ENCODE data around the gene FOXO6.

FOXO6 gene

DNA sequence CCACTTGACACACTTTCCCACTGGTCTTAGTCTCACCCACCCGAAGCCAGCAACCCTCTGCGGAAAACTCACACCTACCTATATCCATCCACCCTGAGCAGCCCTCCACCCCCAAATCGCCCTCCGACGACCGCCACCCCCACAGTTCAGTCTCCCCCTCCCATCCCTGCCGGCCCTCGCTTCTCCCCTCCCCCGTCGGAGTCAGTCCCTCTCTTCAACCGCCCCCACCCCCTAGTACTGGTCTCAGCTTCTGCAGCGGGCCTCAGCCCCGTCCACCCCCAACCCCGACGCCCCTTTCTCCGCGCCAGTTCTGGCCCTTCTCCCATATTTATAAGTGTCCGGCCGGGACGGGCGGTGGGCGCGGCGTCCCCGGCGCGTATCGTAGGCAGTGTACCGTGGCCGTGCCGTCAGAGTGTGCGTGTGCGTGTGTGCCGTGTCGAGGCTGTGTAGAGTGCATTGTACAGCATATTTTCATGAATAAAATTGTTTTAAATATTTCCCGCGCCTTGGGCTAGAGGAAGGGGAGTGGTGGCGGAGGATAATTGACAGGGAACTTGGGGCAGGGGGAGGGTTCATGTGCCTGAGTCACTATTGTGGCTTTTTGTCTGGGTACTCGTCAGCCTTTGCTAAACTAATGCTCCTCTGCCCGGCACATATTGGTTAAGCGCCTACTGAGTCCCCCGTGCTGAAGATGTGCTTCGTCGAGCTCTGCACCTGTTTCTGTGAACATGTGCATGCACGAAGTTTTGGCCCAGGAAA is 22.0 kb downstream of the FOXO6 start:
- peak in 1 of 3 experiments; percentile 33 for DNase-seq (ENCODE audit: low read depth in 3 of 3)

DNA sequence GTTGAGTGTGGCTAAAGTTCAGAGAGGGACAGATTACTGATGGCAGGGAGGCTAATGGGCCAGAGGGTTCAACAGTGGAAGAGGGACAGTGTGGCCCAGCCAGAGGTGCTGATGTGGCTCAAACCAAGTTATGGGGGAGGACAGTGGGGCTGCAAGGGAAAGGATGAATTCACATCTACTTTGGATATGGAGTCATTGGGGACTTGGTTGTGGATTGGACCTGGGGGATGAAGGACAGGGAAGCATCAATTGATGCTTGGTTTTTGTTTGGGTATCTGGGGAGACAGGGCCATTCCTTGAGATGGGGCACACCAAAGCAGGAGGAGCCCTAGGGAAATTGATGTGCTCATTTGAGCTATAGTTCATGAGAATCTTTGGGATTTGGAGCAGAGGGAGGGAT is 23.3 kb downstream of the FOXO6 start:
- DNase-seq (ENCODE audit: low read depth in 3 of 3) = no peak

DNA sequence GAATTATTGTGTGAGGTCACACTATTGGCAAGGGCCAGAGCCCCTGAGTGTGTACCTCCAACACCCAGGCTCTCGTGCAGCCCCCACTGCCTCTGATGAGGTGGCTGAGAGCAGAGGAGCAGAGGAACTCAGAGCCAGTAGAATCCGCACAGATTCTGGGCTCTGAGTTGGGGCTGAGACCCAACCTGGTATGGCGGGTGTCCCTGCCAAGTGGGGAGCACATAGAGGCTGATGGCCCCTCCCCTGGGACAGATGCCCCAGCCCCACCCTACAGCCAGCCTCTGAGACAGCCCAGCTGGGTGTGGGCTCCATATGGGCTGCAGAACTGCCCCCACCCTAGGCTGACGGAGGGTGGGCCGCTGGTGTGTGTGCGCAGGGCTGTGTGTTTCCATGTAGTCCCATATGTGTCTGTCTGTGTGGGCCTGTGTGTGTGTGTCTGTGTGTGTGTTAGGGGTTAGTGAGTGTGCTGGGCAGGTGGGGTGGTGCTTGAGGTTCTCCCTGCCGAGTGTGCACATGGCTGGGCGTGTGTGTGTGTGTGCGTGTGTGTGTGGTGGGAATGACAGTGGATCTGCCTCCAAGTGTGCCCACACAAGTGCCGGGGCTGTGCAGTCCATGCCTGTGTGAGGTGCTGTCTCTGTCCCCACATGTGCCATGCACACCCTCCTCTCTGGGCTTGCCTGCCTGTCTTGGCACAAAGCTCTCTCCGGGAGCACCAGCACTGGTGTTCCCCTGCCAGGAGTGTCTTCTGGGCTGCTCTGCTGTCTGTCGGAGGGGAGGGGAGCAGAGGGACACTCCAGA is 24.4 kb downstream of the FOXO6 start:
- no peak for DNase-seq (ENCODE audit: low read depth in 3 of 3)

DNA sequence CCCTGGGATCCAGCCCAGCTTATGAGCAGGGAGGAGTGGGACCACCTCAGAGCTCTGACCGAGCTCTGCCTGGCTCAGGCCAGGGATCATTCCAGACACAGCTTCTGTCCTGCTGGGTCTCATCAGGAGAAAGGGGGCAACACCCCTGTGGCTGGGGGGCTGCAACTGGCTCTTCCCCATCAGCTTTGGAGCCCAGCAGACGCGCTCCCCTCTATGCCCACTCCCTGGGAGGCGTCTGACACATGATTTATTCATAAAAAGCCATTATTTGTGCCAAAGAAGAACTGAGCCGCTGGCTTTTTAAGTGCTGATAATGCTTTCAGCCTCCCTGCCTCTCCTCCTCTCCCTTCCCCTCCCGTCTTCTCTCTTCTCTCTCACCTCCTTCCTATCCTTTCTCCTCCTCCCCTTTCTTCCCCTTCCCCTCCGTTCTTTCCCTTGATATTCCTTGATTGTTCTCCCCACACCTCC is 25.0 kb downstream of the FOXO6 start:
- DNase-seq (ENCODE audit: low read depth in 3 of 3) = no peak

DNA sequence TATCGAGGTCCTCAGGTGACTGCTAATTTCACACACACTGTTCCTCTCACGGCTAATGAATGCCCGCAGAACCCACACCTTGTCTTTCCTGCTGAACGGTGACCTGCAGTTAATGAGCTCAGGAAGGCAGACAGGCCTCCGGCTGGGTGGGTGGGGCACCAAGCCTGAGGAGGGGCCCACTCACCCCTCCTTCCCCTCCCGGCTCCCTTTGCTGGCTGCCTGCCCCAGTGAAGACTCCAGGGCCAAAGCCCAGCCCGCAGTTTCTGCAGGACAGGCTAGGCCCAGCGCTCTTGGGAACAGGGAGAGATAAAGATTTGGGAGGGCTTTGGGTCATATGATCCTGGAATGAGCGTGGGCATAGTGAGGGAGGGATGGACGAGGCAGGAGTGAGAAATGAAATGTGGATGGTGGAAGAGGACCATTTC is 26.4 kb downstream of the FOXO6 start:
- DNase-seq (ENCODE audit: low read depth in 3 of 3) = no peak

DNA sequence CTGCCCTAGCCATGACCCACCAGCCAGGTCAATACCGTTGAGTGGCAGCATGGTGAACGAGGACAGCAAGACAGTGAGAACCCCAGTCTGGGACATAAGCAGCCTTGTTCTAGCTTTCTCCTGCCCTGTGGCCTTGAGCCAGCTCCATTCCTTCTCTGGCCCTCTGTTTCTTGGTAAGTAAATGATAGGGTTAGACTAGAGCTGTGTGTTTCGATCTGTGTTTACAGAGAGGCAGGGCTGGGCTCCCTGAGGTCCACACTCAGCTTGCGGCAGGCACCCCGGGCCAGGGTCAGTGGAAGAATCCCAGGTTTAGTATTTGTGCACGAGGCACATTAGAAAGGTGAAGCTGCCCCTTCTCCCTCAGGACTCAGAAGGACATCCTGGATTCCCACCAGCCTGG is 27.3 kb downstream of the FOXO6 start:
- no peak for DNase-seq (ENCODE audit: low read depth in 3 of 3)

DNA sequence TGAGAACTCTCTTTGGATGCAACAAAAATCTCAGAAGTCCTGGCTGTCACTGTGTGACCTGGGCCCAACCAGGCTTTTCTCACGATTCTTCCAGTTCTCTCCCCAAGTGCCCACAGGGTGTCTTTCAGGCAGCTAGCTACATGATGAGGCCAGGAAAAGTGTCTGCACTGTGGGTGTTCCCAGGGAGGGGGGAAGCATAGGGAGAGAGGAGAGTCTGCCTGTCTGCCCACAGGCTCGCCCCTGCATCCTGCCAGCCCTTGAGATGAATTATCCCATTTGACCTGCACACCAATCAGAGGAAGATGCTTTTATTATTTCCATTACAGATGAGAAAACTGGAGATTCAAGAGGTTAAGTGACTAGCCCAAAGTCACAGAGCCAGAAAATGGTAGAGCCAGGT is 27.8 kb downstream of the FOXO6 start:
- no peak for DNase-seq (ENCODE audit: low read depth in 3 of 3)

DNA sequence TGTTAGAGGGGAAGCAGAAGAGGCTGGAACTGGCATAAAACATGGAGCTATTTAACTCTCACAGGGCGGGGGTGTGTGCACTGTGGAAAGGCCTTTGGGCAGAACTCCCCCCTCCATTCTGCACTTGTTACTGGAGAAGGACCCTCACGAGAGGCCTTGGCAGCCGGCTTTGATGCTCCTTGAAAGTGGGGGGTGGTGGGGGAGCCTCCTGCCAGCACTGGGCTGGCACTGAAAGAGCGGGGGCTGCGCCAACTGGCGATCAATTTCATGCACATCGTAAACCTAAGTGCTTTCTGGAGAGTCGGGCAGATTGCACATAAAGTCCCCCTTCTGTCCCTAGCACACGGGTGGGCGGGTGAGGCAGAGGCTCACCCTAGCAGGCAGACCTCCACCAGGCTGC is 28.9 kb downstream of the FOXO6 start:
- DNase-seq (ENCODE audit: low read depth in 3 of 3) = no peak

DNA sequence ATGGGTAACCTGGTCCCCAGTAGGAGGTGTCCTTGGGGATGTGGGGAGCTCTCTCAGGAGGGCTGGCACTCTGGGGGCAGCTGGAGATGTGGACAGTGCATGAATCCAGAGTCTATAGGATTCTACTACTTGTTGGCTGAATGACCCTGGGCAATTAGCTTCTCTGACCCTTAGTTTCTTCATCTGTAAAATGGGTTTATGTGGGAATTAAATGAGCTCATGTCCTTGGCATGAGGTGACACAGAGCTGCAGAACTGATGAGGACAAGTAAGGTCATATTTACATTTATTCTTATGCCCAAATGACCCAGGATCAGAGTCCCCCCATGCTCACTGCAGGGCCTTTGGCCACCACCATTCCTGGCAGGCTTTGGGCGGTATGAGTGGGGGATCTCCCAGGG is 29.3 kb downstream of the FOXO6 start:
- DNase-seq (ENCODE audit: low read depth in 3 of 3) = no peak

DNA sequence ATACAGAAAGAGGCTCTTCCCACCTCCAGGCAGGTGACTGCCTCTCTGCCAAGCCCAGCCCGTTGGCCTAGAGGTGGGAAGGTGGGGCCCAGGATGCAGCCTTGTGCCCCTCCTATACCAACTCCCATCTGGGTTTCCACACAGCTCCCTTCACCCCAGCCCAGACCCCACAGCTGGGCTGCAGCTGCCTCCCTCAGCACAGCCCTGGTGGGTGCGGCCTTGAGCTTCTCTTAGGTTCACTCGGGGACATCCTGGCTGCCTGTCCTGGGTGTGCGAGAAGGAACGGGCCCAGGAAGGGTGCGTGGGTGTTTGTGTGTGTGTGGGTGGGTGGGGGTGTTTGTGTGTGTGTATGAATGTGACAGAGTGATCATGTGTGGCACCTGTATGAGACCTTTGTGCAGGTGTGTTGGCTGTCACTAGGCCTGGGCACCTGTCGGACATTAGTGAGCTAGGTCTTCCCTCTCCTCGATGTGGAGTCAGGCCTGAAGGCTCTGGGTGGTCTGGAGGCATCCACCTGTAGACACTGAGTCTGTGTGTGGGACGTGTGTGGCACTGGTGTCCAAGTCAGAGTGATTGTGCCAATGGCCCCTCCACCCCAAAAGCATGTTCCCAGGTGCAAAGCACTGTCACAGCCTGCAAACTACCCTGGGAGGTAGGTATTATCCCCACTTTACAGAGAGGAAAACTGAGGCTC is 30.7 kb downstream of the FOXO6 start:
- no peak for DNase-seq (ENCODE audit: low read depth in 3 of 3)

DNA sequence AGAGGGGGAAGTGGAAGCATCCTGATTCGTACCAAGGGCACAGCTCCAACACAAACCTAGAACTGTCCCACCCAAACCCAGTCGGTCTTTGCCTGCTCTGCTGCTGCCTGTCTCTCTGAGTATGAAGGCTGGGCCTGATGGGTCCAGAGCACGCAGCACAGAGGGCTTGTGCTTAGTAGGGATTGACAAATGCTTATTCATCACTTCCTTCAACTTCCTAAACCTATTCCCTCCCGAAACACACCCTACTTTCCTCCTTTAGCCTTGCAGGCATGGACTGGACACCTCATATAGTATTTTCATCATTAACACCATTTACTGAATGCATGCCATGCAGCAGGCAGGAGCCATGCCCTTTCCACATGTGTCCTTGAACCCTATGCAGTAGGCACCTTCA is 31.3 kb downstream of the FOXO6 start:
- DNase-seq (ENCODE audit: low read depth in 3 of 3) = no peak

DNA sequence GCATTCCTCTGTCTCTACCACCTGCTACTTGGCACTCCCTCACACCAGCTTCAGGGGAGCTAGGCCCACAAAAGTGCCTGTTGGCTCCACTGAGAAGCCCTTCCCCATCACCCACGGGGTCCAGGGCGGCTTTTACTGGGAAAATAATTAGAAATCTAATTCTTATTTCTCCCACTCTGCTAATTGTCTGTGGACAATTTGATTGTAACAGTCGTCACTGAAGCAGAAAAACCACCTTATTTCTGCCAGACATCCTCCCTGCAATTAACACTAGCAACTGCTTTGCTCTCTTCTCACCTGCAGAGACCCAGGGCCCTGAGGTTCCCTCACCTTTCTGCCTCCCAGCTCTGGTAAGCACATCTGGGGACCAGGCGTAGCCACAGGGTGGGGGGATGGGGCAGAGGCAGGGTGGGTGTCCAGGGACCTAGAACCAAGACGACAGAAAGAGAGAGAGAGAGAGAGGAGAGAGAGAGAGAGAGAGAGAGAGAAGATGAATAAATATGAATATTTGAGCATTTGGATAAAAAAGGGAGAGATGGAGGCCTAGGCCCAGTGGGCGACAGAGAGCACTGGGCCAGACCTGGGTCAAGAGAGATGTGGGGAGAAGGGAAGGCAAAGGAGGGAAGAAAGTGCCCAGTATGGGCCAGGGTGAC is 32.6 kb downstream of the FOXO6 start:
- DNase-seq (ENCODE audit: low read depth in 3 of 3) = no peak

DNA sequence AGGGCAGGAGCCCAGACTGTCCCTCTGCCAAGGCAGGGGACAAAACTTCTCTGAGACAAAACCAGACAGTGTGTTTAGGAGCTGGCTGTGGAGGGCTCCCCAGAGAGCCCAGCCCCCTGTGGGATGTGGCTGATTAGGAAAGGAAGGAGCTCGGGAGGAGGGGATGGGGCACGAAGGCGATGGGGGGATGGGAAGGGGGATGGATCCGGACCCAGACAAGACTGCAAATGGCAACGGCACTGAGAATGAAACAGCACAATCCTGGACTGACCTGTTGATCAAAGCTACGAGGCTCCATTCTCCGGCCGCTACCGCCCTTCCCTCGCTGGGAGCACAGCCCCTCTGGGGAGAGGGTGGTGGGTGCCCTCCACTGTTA is 33.1 kb downstream of the FOXO6 start:
- DNase-seq (ENCODE audit: low read depth in 3 of 3) = no peak

DNA sequence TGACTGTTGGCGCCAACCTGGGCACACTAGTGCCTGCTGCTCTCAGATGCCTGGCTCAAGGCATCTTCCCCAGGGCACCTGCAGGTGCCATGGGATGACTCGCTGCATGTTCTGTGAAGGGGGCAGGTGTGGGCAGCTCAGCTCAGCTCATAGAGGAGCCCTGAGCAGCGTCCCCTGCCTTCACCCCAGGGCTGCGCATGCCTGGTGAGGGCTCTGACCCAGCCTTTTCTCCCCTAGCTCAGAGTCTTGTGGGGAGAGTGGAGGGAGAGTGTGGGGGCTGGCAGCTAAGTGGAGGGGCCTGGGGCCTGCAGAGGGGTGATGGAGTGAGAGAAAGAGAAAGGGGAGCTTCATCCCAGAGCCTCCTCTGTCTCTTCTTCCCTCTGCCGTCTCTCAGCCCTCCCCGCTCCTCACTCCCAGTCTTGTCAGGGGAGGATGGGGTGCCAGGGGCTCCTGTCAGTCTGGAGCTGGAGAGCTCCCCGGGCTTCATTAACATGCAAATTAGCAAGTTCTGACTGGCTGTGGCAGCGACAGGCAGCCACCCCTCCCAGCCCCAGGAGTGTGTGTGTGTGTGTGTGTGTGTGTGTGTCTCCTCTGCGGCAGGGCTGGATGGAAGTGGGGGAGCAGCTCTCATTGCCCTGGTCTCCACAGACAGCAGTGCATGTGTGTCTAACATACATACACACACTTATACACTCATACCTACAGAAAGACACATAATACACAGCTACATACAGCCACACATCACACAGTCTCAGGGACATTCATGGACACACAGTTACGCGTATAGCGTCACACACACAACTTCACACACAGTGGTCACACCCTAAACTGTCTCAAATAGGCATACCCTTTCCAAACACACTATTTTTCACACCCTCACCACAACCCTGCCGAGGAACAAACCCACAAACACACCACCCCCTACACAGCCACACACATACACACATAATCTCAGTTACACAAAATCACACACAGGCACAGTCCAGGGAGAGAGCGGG is 34.0 kb downstream of the FOXO6 start:
- DNase-seq (ENCODE audit: low read depth in 3 of 3) = no peak

DNA sequence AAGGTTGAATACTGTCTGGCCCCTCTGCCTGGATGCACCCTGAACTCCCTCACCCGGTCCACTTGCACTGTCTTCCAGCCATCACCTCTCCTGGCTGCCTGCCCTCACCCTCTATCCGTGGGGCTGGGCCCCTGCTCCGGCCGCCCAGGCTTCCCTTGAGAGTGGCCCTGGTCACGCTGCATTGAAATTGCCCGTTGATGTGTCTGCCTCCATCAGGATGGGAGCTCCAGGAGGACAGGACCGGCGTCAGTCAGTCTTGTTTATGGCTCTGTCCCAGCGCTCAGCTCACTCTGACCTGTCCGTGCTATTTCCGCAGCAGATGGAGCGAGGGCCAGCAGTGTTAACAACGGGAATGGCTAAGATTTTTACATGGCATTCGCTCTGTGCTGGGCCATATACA is 34.9 kb downstream of the FOXO6 start:
- DNase-seq (ENCODE audit: low read depth in 3 of 3) = no peak

DNA sequence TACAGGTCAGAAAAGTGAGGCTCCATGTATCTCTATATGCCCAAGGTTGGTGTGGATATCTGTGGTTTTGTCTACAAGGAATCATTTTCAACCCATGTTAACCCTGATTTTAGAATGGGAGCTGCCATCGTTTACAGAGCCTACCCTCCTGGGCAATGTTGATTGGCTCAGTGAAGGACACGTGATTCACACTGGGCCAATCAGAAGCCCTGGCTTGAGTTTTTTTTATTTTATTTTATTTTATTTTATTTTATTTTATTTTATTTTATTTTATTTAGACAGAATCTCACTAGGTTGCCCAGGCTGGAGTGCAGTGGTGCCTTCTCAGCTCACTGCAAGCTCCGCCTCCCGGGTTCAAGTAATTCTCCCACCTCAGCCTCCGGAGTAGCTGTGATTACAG is 35.8 kb downstream of the FOXO6 start:
- no peak for DNase-seq (ENCODE audit: low read depth in 3 of 3)

DNA sequence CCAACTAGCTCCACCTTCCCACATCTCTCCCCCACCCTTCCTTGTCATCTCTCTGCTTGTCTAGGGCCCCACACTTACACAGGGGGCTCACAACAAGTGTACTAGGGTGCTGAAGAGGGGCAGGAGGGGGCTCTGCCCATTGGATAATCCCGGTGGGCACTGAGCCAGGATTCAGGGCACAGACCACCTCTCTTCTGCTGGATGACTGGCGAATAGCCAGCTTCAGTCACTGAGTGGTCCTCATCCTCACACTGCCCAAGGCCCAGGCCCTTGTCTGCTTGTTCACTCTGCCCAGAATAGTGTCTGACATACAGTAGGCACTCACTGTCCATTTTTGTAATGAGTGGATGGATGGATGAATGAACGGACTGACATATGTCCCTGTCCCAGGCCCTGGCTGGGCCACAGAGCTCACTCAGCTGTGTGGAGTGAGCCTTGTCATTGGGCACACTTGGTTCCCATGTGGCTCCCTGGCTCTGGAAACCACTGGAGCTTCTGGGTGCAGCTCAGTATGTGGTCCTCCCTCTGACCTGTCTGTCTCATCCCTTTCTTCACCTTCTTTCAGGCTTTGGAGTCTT is 36.6 kb downstream of the FOXO6 start:
- no peak for DNase-seq (ENCODE audit: low read depth in 3 of 3)

DNA sequence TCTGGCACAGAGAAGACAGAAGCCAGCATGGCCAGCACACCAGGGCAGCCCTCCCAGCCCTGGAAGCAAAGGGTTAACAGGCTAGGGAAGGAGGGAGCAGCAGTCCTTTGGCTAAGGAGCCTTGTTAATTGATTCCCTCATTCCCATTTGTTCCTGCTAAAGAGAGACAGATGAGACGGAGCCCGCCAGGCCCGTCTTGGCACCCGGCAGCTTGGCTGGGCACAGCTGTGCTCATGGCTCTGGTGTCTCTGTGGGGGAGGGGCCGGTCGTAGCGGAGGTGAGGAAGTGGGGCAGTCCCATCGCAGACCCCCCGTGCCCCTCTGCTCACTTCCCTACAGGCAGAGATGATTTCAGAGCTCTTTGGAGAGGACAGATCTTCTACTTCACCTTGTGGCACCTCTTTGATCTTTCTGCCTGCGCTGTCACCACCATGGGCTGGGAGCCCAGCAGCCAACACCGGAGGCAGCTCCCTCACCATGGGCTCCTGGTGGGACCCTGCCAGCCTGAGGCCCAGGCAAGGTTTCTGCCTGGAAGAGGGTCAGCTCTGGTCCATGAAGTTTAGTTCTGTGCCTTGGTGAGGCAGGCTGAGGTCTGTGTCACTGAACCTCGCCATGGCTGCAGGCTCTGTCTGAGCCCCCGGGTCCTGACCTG is 38.0 kb downstream of the FOXO6 start:
- DNase-seq (ENCODE audit: low read depth in 3 of 3) = no peak

DNA sequence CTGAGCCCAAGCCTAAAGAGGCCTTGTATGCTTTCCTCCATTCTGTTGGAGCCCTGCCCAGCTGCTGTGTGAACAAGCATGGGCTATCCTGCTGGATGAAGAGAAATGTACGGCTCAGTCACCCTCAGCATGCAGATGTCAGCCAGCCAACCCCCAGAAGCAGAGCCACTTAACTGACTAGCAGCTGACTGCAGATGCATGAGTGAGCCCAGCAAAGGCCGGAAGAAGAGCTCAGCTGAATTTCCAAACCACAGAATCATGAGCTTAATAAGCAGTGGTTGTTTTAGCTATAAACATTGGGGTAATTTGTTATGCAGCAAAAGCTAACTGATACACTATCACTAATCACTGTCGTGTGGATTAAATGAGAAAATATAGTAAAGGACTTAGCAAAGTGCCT is 39.0 kb downstream of the FOXO6 start:
- DNase-seq (ENCODE audit: low read depth in 3 of 3) = no peak

DNA sequence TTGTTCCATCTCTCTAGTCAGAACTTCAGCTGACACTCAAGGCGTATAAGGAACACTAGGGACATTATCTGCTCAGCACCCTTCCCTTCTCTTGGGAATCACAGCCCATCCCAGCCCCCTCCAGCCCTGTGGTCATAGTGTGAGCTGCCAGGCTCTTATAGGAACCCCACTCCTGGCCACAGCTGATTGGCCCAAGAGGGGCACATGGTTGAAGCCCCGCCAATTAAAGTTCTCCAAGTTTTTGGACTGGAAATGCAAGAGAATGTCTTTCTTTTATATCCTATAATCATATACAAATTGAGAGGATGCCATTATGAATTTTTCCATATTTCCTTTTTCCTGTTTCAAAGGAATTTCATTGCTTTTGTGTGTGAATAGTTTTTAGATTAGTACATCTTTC is 40.7 kb downstream of the FOXO6 start:
- no peak for DNase-seq (ENCODE audit: low read depth in 3 of 3)
